SU-DHL-6 (cell line): Measurements from ENCODE around the gene CFB.
"Not testable (repeated sequence)": the region's sequence is repeated elsewhere in the genome, so short reads cannot be mapped to it uniquely, and the experiment has no call there.

Experiments
- H2AFZ ChIP-seq: fragments of 200-600 bp; sonication (generic); 2 replicates; pipeline ENCODE4 v1.6.1; 2014; ENCODE audit warnings: low read depth, mild to moderate bottlenecking, moderate library complexity, mixed read lengths, antibody characterized with exemption, low read length; ENCODE audit not compliant: severe bottlenecking
- H3F3A ChIP-seq: fragments of 200-600 bp; shearing (Covaris generic); 2 replicates; pipeline ENCODE4 v1.6.0; 2016; ENCODE audit warnings: antibody characterized with exemption, mild to moderate bottlenecking; ENCODE audit not compliant: insufficient read depth
- H3K27ac ChIP-seq: fragments of 200-600 bp; sonication (generic); 2 replicates; pipeline ENCODE4 v1.5.1; 2016; ENCODE audit warnings: low read depth, mild to moderate bottlenecking, low read length, moderate library complexity, mixed read lengths
- H3K27me3 ChIP-seq: fragments of 200-600 bp; sonication (generic), shearing (Covaris generic); 2 replicates; pipeline ENCODE4 v1.6.0; 2014; ENCODE audit warnings: mild to moderate bottlenecking, low read length
- H3K36me3 ChIP-seq: fragments of 200-600 bp; sonication (generic); 2 replicates; pipeline ENCODE4 v1.6.1; 2014; ENCODE audit warnings: mild to moderate bottlenecking, low read length, mixed read lengths
- H3K4me2 ChIP-seq: fragments of 300-600, 200-600 bp; shearing (Covaris generic), sonication (generic); 2 replicates; pipeline ENCODE4 v1.6.0; 2014; ENCODE audit warnings: low read length, low read depth, mild to moderate bottlenecking; ENCODE audit not compliant: poor library complexity, severe bottlenecking
- H3K4me3 ChIP-seq: fragments of 200-600 bp; sonication (generic); 2 replicates; pipeline ENCODE4 v1.5.1; 2014; ENCODE audit warnings: antibody characterized with exemption, low read length, mild to moderate bottlenecking, mixed read lengths; ENCODE audit not compliant: insufficient read depth, poor library complexity, severe bottlenecking
- H3K79me2 ChIP-seq: fragments of 200-600 bp; sonication (generic); 2 replicates; pipeline ENCODE4 v1.6.1; 2014; ENCODE audit warnings: mild to moderate bottlenecking, low read length, moderate library complexity; ENCODE audit not compliant: insufficient read depth
- H3K9ac ChIP-seq: fragments of 200-600 bp; sonication (generic); 2 replicates; pipeline ENCODE4 v1.7.0; 2014; ENCODE audit warnings: mild to moderate bottlenecking, low read length
- H3K9me2 ChIP-seq: fragments of 200-600 bp; sonication (generic); replicated peaks from 2 replicates; pipeline ENCODE4 v1.6.1; 2014; ENCODE audit warnings: low read length; ENCODE audit not compliant: insufficient read depth
- H3K9me3 ChIP-seq: fragments of 200-600 bp; sonication (generic); 2 replicates; pipeline ENCODE4 v1.6.1; 2014; ENCODE audit warnings: low read length, mixed read lengths; ENCODE audit not compliant: insufficient read depth
- H4K20me1 ChIP-seq: fragments of 200-600 bp; sonication (generic); 2 replicates; pipeline ENCODE4 v1.6.1; 2014; ENCODE audit warnings: low read depth, mild to moderate bottlenecking, antibody characterized with exemption, low read length, moderate library complexity, mixed read lengths
- EZH2phosphoT487 ChIP-seq: fragments of 200-600 bp; sonication (generic), shearing (Covaris generic); conservative IDR thresholded peaks from 2 replicates; pipeline ENCODE4 v1.6.1; 2018; ENCODE audit warnings: mild to moderate bottlenecking, antibody characterized with exemption, low read length, moderate library complexity, mixed read lengths
- TF ChIP-seq, protein P1 (sequence below): fragments of 200-600 bp; sonication (generic); IDR thresholded peaks from one replicate; pipeline ENCODE4 v1.5.1; 2017; ENCODE audit warnings: antibody characterized with exemption, mild to moderate bottlenecking, low read length, moderate library complexity; ENCODE audit not compliant: insufficient read depth, poor library complexity, severe bottlenecking

CFB gene

DNA sequence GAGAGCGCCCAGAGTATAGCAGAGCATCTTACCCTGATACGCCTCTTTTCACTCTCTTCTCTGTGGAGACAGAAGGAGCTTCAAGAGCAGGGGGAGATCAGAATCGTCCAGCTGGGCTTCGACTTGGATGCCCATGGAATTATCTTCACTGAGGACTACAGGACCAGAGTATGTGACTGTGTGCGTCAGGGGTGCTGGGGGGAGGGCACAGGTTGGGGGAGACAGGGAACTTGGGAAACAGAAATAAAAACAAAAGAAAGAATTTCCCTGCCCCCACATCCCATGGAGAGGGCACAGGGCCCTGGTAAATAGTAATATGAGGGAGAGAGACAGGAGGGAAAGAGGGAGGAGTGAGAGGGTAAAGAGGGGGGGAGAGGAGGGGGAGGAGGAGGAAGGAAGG, 32.9 kb downstream of the CFB start:
- TF ChIP-seq, protein P1, sequence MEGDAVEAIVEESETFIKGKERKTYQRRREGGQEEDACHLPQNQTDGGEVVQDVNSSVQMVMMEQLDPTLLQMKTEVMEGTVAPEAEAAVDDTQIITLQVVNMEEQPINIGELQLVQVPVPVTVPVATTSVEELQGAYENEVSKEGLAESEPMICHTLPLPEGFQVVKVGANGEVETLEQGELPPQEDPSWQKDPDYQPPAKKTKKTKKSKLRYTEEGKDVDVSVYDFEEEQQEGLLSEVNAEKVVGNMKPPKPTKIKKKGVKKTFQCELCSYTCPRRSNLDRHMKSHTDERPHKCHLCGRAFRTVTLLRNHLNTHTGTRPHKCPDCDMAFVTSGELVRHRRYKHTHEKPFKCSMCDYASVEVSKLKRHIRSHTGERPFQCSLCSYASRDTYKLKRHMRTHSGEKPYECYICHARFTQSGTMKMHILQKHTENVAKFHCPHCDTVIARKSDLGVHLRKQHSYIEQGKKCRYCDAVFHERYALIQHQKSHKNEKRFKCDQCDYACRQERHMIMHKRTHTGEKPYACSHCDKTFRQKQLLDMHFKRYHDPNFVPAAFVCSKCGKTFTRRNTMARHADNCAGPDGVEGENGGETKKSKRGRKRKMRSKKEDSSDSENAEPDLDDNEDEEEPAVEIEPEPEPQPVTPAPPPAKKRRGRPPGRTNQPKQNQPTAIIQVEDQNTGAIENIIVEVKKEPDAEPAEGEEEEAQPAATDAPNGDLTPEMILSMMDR, result no peak
- no peak for TF ChIP-seq EZH2phosphoT487
- no peak overlapping the region for H3K27ac ChIP-seq
- no peak overlapping the region for H3K9ac ChIP-seq
- no peak overlapping the region for H2AFZ ChIP-seq
- H3K9me3 ChIP-seq, result no peaks in the 10 kb centered on the region
- no peaks in the 10 kb centered on the region for H3K36me3 ChIP-seq
- no peaks in the 10 kb centered on the region for H3K9me2 ChIP-seq
- no peaks in the 10 kb centered on the region for H4K20me1 ChIP-seq
- H3K4me2 ChIP-seq, result no peak overlapping the region
- peaks cover 8% of the 10 kb centered on the region; the same call in 1 of the 2 replicates for H3F3A ChIP-seq
- no peak overlapping the region for H3K4me3 ChIP-seq
- H3K79me2 ChIP-seq, result no peaks in the 10 kb centered on the region
- H3K27me3 ChIP-seq, result no peaks in the 10 kb centered on the region

DNA sequence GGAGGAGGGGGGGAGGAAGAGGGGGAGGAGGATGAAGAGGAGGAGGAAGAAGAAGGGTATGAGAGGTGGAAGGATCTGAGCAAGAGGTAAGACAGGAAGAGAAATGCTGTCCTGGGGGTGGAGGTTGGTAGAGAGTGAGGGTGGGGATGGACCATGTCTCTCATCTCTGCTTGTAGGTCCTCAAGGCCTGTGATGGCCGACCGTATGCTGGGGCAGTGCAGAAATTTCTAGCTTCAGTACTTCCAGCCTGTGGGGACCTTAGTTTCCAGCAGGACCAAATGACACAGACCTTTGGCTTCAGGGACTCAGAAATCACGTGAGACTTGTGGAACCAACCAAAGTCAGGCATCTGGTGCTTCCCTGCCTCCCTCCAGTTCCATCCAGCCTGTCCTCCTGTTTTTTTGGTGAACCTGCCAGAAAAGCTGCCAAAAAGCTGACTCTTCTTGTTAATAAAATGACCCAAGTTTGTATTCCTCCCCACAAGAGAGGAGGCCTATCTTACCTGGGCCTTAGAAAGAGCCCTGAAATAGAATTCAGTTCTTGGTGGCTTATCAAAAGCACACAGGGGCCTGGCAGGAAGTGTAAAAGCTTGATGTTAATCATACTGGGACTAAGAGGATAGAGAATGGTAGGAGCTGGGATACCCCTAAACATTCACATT, 33.5 kb downstream of the CFB start:
- Histone ChIP-seq H2AFZ (no peak overlapping the region), H3K27ac (no peak overlapping the region), H3K9me2 (no peaks in the 10 kb centered on the region), H3K9ac (no peak overlapping the region), H3K4me2 (no peak overlapping the region), H4K20me1 (no peaks in the 10 kb centered on the region), H3F3A (peaks cover 5% of the 10 kb centered on the region; the same call in 1 of the 2 replicates), H3K4me3 (no peak overlapping the region), H3K9me3 (no peaks in the 10 kb centered on the region), H3K36me3 (no peaks in the 10 kb centered on the region), H3K27me3 (no peaks in the 10 kb centered on the region), H3K79me2 (no peaks in the 10 kb centered on the region)
- TF ChIP-seq, protein P1, result no peak
- TF ChIP-seq EZH2phosphoT487, result no peak

DNA sequence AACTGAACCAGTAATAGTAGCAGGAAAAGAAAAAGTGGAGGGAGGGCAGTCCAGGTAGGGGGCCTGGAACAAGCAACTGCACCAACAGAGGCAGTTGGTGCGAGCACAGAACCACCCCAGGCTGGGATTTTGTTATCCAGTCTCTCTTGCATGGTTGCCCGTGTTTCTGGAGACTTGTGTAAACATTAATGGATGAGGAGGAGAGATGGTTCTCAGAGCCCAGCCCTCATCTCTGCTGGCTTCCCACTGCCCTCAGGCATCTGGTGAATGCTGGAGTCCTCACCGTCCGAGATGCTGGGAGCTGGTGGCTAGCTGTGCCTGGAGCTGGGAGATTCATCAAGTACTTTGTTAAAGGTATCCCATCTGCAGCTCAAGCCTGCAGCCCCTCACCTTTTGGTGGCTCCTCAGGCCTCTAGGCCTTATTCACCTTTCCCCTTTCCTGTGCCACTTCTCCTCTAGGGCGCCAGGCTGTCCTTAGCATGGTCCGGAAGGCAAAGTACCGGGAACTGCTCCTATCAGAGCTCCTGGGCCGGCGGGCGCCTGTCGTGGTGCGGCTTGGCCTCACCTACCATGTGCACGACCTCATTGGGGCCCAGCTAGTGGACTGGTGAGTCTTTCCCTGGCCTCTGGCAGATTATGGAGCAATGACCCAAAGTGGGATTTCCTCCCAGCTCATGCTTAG, 34.4 kb downstream of the CFB start:
- not testable (repeated sequence) for H3K9me3 ChIP-seq, H3K4me3 ChIP-seq, H3K36me3 ChIP-seq, H3K27me3 ChIP-seq, H4K20me1 ChIP-seq, H3K4me2 ChIP-seq, H3K9me2 ChIP-seq, H3F3A ChIP-seq, H3K79me2 ChIP-seq, H2AFZ ChIP-seq, H3K27ac ChIP-seq, H3K9ac ChIP-seq

DNA sequence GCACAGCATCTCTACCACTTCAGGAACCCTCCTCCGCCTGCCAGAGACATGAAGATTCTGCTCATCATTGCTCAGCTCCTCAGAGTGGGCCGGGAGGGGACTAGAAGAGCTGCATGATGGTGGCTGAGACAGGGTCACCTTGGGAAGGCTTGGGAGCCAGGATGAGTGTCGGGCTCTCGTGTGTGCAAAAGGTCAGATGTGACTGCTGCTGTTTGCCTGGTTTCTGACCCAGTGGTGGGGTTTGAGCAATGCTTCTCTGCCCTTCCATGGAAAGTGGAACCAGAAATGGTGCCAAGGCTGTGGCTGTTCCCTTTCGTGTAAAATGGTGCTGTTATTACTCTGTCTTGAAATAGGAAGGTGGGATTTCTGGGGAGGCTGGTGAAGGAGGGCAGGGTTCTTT, 35.1 kb downstream of the CFB start:
- not testable (repeated sequence) for H4K20me1 ChIP-seq

DNA sequence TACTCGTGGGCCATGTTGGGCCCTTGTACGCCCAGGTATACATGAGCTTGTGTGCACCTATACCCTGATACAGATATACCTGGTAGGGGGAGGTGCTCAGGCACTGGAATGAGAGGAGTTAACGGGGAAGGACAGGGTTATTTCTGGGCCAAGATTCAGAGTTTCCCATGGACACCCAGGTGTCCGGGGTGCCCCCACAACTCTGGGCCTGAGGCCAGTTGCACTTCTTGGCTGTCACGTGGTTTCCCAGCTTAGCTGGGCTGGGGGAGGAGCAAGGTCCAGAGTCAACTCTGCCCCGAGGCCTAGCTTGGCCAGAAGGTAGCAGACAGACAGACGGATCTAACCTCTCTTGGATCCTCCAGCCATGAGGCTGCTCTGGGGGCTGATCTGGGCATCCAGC, 35.8 kb downstream of the CFB start, which contains the start of gene C4A:
TSS of gene C4A (plus strand) at position 314 of the 400 bp plus-strand sequence. CDS start at position 365, 51 bp downstream.
- not testable (repeated sequence) for H3K4me2 ChIP-seq, H3K27ac ChIP-seq, H3K79me2 ChIP-seq, H3K27me3 ChIP-seq, H4K20me1 ChIP-seq, H3K9ac ChIP-seq, H3K9me2 ChIP-seq, H3K9me3 ChIP-seq, H3F3A ChIP-seq, H3K4me3 ChIP-seq, H2AFZ ChIP-seq, H3K36me3 ChIP-seq

More for the DNA sequence above, 35.1 kb downstream of the CFB start:
- H3K27me3 ChIP-seq, H3K79me2 ChIP-seq, H3K4me3 ChIP-seq, H3K9me3 ChIP-seq, H3K27ac ChIP-seq, H2AFZ ChIP-seq, H3K9ac ChIP-seq, H3K9me2 ChIP-seq, H3K36me3 ChIP-seq, H3K4me2 ChIP-seq, H3F3A ChIP-seq: not testable (repeated sequence)

DNA sequence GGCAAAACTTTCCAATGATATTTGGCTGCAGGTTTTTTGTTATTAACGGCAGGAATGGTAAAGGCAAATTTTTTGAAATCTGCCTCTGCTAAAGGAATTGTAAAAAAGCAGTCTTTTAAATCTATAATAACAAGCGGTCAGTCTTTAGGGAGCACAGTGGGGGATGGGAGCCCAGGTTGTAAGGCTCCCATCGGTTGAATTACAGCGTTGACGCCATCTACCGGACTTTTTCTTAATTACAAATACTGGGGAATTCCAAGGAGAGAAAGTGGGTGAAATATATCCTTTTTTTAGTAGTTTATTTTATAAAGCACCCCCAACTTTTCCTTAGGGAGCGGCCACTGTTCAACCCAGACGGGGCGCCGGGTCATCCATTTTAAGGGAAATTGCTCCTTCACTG, 43.5 kb downstream of the CFB start:
- H4K20me1 ChIP-seq, H3K9me2 ChIP-seq, H3K27ac ChIP-seq, H2AFZ ChIP-seq, H3K36me3 ChIP-seq, H3K4me2 ChIP-seq, H3K79me2 ChIP-seq, H3K4me3 ChIP-seq, H3F3A ChIP-seq, H3K9ac ChIP-seq, H3K27me3 ChIP-seq, H3K9me3 ChIP-seq: not testable (repeated sequence)
